Parathyroid adenoma (tissue), 2 donors: ENCODE results near the gene RGS21.

Source experiments
- H2AFZ ChIP-seq: fragments of 300-600 bp; sonication (generic); one replicate; pipeline ENCODE4 v1.7.0; 2017; ENCODE audit warnings: antibody characterized with exemption, mild to moderate bottlenecking
- H3K27ac ChIP-seq: fragments of 300-600 bp; sonication (generic); one replicate; pipeline ENCODE4 v1.7.0; 2017
- H3K27me3 ChIP-seq: fragments of 300-600 bp; sonication (generic); one replicate; pipeline ENCODE4 v1.7.0; 2017; ENCODE audit warnings: low read length; ENCODE audit not compliant: control insufficient read depth, insufficient read depth
- H3K36me3 ChIP-seq: fragments of 300-600 bp; sonication (generic); one replicate; pipeline ENCODE4 v1.7.0; 2017; ENCODE audit warnings: low read length; ENCODE audit not compliant: control insufficient read depth, insufficient read depth
- H3K4me1 ChIP-seq: fragments of 300-600 bp; sonication (generic); one replicate; pipeline ENCODE4 v1.7.0; 2017; ENCODE audit warnings: control low read depth
- H3K4me2 ChIP-seq: fragments of 300-600 bp; sonication (generic); one replicate; pipeline ENCODE4 v1.7.0; 2017; ENCODE audit warnings: low read length
- H3K4me3 ChIP-seq: fragments of 300-600 bp; sonication (generic); one replicate; pipeline ENCODE4 v1.7.0; 2017; ENCODE audit warnings: low read depth, low read length
- H3K79me2 ChIP-seq: fragments of 300-600 bp; sonication (generic); one replicate; pipeline ENCODE4 v1.7.0; 2017; ENCODE audit warnings: control low read depth
- H3K9ac ChIP-seq: fragments of 300-600 bp; sonication (generic); one replicate; pipeline ENCODE4 v1.7.0; 2017; ENCODE audit warnings: mild to moderate bottlenecking
- H3K9me3 ChIP-seq: fragments of 300-600 bp; sonication (generic); one replicate; pipeline ENCODE4 v1.7.0; 2017; ENCODE audit warnings: low read length; ENCODE audit not compliant: control insufficient read depth
- TF ChIP-seq, protein P1 (sequence below): fragments of 300-600 bp; sonication (generic); IDR thresholded peaks from one replicate; pipeline ENCODE4 v1.7.0; 2017; ENCODE audit warnings: antibody characterized with exemption, mild to moderate bottlenecking
- donor health status: primary hyperparathyroidism.

RGS21 gene

GRCh38 chr1:192351550-192351949 lies 34.8 kb downstream of the RGS21 start:
- H2AFZ ChIP-seq, result no peak overlapping the region
- H3K4me1 ChIP-seq, result no peaks in the 10 kb centered on the region
- no peak overlapping the region for H3K4me3 ChIP-seq
- H3K9me3 ChIP-seq, result no peaks in the 10 kb centered on the region
- H3K9ac ChIP-seq, result no peak overlapping the region
- H3K27me3 ChIP-seq, result no peaks in the 10 kb centered on the region
- no peaks in the 10 kb centered on the region for H3K79me2 ChIP-seq
- no peak overlapping the region for H3K27ac ChIP-seq
- TF ChIP-seq, protein P1, sequence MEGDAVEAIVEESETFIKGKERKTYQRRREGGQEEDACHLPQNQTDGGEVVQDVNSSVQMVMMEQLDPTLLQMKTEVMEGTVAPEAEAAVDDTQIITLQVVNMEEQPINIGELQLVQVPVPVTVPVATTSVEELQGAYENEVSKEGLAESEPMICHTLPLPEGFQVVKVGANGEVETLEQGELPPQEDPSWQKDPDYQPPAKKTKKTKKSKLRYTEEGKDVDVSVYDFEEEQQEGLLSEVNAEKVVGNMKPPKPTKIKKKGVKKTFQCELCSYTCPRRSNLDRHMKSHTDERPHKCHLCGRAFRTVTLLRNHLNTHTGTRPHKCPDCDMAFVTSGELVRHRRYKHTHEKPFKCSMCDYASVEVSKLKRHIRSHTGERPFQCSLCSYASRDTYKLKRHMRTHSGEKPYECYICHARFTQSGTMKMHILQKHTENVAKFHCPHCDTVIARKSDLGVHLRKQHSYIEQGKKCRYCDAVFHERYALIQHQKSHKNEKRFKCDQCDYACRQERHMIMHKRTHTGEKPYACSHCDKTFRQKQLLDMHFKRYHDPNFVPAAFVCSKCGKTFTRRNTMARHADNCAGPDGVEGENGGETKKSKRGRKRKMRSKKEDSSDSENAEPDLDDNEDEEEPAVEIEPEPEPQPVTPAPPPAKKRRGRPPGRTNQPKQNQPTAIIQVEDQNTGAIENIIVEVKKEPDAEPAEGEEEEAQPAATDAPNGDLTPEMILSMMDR, result no peak
- H3K4me2 ChIP-seq, result no peak overlapping the region
- no peaks in the 10 kb centered on the region for H3K36me3 ChIP-seq

DNA sequence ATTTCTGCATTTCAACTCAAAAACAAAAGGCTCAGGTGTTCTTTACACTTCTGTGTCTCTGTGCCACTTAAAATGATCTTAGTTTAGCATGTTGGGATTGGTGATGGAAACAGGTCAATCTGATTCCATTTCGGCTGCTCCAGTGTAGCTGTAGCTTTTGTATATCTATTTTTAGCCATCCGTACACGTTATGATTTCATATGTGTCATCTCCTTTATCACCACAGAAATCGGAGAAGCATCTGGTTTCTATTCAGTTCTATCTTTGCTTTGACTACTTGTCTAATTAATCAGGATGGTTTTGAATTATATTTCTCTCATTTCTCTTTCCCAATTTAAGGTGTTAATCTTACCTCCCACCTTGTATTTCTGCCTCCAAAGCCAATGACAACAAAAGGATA lies 41.1 kb downstream of the RGS21 start:
- no peak overlapping the region for H3K27ac ChIP-seq
- H3K4me1 ChIP-seq, result no peaks in the 10 kb centered on the region
- H3K4me2 ChIP-seq, result no peak overlapping the region
- no peak overlapping the region for H3K9ac ChIP-seq
- no peak overlapping the region for H2AFZ ChIP-seq
- H3K4me3 ChIP-seq, result no peak overlapping the region
- H3K27me3 ChIP-seq, result no peaks in the 10 kb centered on the region
- TF ChIP-seq, protein P1, result no peak
- no peaks in the 10 kb centered on the region for H3K9me3 ChIP-seq
- H3K36me3 ChIP-seq, result no peaks in the 10 kb centered on the region
- no peaks in the 10 kb centered on the region for H3K79me2 ChIP-seq

- H3K9ac ChIP-seq, result no peak overlapping the region
- no peaks in the 10 kb centered on the region for H3K36me3 ChIP-seq
- H3K27me3 ChIP-seq, result no peaks in the 10 kb centered on the region
- H2AFZ ChIP-seq, result no peak overlapping the region
- TF ChIP-seq, protein P1, result no peak
- no peak overlapping the region for H3K27ac ChIP-seq
- H3K9me3 ChIP-seq, result no peaks in the 10 kb centered on the region
- H3K4me3 ChIP-seq, result no peak overlapping the region
- no peaks in the 10 kb centered on the region for H3K4me1 ChIP-seq
- no peak overlapping the region for H3K4me2 ChIP-seq
- no peaks in the 10 kb centered on the region for H3K79me2 ChIP-seq
Measured at GRCh38 chr1:192358402-192358801, 41.6 kb downstream of the RGS21 start.

DNA sequence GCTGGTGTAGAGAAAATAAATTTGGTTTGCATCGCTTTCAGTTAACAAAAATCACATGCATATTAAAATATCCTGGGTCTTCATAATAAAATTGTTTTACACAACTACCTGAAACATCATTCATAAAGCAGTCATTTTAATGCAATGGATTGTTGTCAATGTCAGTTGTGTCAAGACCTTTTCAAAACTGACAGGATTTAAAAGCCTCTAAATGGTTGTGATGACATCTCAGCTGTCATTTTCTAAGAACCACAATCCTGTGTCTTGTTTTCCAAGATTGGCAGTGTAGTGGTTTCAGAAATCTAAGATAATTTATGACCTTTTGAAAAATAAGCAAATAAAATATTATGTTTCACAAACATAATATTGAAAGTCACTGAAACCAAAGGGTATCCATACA lies 42.0 kb downstream of the RGS21 start:
- H3K79me2 ChIP-seq, result no peaks in the 10 kb centered on the region
- H2AFZ ChIP-seq, result no peak overlapping the region
- H3K27me3 ChIP-seq, result no peaks in the 10 kb centered on the region
- H3K4me2 ChIP-seq, result no peak overlapping the region
- H3K4me1 ChIP-seq, result no peaks in the 10 kb centered on the region
- no peak overlapping the region for H3K4me3 ChIP-seq
- TF ChIP-seq, protein P1, result no peak
- H3K9me3 ChIP-seq, result no peaks in the 10 kb centered on the region
- no peak overlapping the region for H3K9ac ChIP-seq
- H3K36me3 ChIP-seq, result no peaks in the 10 kb centered on the region
- H3K27ac ChIP-seq, result no peak overlapping the region

DNA sequence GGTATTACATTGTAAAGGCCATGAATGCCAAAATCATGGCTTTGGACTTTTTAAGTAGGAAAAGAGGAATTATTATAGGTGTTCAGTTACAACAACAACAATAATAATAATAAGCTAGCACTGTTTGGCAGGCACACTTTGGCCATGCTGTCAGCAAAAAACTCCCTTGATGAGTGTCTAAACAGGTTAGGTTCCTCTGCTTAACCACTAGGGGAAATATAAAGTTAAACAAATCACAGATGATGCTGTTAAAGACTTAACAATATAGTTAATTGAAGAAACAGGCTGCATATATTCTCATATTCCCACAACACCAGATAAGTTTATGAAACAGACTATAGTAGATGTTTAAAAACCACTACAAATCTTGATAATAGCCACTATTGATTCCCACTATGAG lies 46.4 kb downstream of the RGS21 start:
- no peak overlapping the region for H3K27ac ChIP-seq
- H3K4me1 ChIP-seq, result no peaks in the 10 kb centered on the region
- H3K4me3 ChIP-seq, result no peak overlapping the region
- H3K36me3 ChIP-seq, result no peaks in the 10 kb centered on the region
- H2AFZ ChIP-seq, result no peak overlapping the region
- TF ChIP-seq, protein P1, result no peak
- no peaks in the 10 kb centered on the region for H3K9me3 ChIP-seq
- no peak overlapping the region for H3K9ac ChIP-seq
- no peak overlapping the region for H3K4me2 ChIP-seq
- H3K79me2 ChIP-seq, result no peaks in the 10 kb centered on the region
- no peaks in the 10 kb centered on the region for H3K27me3 ChIP-seq
